ENCODE measurements around the gene PROKR1.
"Not testable (repeated sequence)": the region's sequence is repeated elsewhere in the genome, so short reads cannot be mapped to it uniquely, and the experiment has no call there.

The PROKR1 gene

DNA sequence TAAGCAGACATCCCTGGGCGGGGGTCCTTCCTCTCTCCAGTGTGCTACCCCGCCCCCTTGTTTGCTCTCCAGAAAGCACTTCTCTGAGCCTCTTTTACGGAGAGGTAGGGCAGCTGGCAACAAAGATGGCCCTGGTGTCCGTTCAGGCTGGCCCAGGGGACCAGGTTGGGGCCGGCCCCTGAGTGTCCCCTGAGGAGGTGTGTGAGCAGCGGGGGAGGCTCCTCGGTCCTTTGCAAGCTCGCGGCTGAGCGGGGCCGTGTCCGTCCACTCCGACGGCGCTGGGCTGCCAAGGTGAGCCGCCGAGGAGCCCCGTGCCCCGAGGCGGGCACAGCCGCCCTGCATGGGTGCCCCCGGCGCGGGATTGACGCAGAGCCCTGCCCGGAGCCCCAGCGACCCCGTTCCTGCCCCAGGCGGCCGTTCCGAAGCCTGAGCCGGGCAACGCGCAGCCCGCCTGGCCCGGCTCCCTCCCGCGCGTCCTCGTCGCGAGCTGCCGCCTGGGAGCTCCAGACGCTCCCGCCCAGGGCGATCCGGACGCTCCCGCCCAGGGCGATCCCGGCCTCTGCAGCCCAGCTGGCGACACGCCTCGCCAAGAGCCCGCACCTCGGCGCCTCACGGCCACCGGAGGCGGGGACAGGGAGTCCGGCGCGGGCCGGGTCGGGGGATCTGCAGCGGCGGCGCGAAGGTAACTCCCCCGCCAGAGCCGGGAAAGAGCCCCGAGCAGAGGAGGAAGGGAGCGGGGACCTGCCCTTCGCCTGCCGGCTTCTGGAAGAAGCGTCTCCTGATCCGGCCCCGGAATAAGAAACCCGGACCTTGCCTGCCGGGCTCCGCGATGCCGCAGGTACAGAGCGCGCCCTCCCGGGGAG is at the start of gene PROKR1:
TSS of gene PROKR1 (plus strand) at position 569 of the 863 bp plus-strand sequence. CDS start 2,243 bp downstream, outside the sequence.
- DNase-seq (ENCODE audit: low spot score), result no peak

DNA sequence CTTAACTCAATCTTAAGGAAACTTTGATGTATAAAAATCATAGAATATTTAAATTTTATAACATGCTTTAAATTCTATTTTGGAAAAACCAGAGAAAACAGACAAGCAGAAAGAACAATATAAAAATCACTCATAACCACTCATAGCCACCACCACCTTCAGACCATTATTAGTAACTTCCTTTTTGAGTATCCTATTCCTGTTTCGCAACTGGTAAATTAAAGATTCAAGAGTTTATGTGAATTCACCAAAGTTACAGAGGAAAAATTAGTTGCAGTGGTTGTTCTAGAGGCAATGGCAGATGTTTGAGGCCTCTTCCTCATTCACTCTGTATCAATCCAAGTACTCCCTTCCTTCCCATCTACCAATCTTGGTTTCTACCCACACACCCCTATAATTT is 49.3 kb upstream of the PROKR1 start:
- no peak for DNase-seq (ENCODE audit: low spot score)

DNA sequence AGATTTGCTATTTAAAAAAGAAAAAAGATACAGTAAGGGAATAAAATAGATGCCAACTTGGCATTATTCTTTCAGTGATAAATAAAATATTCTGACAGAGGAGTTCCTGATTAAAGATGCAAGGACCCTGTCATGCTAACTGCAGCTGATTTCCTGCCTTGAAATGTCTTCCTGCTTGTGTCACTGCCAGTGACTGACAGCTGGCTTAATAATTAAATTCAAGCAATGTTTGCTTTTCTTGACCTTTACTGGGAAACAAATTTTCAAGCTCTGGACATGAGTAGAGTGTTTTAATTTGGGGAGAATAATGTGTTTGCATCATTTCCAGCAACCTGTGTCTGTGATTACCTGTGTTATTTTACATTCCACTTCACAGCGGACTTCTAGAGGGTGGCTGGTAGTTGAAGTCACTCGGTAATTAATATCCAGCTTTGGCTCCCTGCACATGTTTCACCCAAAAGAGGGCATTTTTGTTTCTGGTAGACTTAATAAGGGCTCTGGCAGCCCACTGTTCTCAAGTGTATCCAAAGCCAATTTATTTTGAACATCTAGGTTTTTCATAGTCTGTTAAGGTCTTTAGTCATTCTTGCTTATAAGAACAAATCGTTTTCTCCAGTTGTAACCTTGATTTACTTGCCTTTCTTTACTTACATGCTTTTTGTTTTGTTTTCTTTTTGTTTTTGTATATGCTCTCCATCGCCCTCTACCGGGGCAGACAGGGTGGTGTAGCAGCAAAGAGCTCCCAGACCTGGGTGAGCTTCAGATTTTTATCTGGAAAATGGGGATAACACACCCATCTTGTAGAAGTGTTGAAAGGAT is 48.5 kb upstream of the PROKR1 start:
- peak; percentile 73 for DNase-seq (ENCODE audit: low spot score)

- DNase-seq (ENCODE audit: low spot score), result not testable (repeated sequence)
These were observed 47.9 kb upstream of the PROKR1 start for GRCh38 chr2:68595493-68595785.

- DNase-seq (ENCODE audit: low spot score), result not testable (repeated sequence)
These were observed 42.9 kb upstream of the PROKR1 start for GRCh38 chr2:68600495-68600894.

DNA sequence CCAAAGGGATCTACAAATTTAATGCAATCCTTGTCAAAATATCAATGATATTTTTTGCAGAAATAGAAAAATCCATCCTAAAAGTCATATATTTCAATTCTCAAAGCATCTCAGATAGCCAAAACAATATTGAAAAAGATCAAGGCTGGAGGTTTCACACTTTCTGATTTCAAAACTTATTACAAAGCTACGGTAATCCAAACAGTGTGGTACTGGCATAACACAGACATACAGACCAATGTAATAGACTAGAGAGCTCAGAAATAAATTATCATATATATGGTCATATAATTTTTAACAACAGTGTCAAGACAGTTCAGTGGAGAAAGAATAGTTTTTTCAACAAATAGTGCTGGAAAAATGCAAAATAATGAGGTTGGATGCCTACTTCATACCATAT is 40.3 kb upstream of the PROKR1 start:
- DNase-seq (ENCODE audit: low spot score), result no peak

DNA sequence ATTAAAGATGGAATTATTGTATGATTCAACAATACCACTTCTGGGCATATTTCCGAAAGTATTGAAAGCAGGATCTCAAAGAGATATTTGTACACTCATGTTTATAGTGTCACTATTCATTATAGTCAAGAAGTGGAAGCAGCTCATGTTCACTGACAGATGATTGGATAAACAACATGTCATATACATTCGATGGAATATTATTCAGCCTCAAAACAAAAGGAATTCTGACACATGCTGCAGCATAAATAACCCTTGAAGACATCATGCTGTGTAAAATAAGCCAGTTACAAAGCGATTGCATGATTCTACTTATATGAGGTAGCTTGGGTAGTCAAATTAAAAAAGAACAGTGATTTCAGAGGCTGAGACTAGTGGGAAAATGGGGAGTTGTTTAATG is 39.3 kb upstream of the PROKR1 start:
- DNase-seq (ENCODE audit: low spot score), result no peak

DNA sequence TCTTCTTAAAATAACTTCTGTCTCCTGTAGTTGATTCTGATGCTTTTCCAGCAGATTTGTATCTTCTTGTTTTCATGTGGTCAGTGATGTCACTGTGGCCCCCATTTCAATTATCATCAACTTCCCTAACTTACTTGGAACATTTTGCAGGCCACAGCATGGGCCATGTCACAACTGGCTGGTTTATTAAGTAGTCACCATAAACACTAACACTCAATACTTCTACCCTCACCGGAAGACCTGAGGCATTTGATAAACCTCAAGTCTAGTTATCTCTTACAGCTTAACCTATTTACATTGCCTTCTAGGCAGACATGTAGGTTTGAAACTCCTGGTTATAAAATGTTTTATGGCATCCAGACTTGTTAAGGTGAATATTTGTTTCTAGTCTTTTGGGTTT is 37.4 kb upstream of the PROKR1 start:
- DNase-seq (ENCODE audit: low spot score), result no peak

- no peak for DNase-seq (ENCODE audit: low spot score)
These were observed 36.6 kb upstream of the PROKR1 start for GRCh38 chr2:68606759-68607158.

- DNase-seq (ENCODE audit: low spot score), result no peak
These were observed 35.5 kb upstream of the PROKR1 start for GRCh38 chr2:68607837-68608236.

DNA sequence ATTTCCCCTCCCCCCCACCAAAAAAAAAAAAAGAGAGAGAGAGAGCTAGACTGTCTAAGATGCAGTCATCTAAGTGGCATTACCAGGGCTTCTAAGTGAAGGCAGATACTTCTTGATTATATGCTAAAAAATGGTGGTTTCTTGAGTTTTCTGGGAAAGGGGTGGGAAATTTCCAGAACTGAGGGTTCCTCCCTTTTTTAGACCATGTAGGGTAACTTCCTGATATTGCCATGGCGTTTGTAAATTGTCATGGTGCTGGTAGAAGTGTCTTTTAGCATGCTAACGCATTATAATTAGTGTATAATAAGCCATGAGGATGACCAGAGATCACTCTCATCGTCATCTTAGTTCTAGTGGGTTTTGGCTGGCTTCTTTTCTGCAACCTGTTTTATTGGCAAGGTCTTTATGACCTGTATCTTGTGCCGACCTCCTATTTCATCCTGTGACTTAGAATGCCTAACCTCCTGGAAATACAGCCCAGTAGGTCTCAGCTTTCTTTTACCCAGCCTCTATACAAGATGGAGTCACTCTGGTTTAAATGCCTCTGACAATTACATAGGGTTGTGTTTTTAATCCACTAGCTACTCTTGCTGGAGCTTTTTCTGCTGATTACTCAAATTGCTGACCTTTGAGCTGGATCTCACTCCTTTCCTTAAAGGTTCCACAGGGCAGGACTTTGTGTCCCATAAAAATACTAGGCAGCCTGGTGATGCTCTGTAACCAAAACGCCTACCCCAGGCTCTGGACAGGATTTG is 30.4 kb upstream of the PROKR1 start:
- DNase-seq (ENCODE audit: low spot score), result no peak

DNA sequence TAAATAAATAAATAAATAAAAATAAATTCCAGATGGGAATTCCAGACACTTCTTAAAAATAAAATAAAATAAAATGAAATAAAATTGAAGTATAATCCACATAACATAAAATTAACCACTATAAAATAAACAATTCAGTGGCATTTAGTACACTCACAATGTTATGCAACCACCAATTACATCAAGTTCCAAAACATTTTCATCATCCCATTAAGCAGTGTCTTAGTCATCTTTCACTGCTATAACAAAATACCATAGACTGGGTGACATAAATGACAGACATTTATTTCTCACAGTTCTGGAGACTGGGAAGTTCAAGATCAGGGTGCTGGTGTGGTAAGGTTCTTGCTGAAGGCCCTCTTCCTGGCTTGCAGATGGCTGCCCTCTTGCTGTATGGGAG is 22.6 kb upstream of the PROKR1 start:
- DNase-seq (ENCODE audit: low spot score), result no peak

DNA sequence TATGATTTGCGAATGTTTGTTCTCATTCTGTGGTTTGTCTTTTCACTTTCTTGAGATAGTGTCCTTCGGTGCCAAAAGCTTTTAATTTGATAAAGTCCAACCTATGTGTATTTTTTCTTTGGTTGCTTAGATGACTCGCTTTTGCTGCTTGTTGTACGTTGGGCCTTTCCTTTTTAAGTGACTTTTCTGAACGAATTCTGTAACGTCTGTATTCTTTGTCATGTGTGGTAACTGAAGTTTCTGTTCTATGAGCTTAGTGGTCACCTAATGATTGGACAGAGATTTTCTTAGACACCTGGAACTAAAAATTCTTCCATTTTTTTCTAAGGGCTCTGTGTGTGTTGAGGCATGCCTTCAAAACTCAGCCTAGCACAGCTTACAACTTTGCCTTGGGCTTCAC is 19.6 kb upstream of the PROKR1 start:
- no peak for DNase-seq (ENCODE audit: low spot score)

DNA sequence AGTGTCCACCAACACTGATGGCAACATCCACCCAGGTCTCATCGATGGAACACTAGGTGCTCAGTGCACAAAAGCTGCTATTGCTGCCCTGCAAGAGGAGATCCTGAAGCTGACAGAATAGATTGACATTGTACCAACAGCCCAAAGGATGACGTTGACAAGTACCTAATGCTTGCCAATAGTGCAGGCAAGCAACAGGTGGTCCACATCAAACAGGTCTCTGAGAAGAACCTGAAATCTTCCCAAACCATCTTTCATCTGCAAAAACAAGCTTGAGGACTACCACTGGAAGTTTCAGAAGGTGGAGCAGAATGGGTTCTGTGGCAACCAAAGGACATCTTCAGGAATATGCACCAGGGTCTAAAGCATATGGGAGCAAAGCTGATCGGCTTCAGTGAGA is 15.8 kb upstream of the PROKR1 start:
- no peak for DNase-seq (ENCODE audit: low spot score)

GRCh38 chr2:68632021-68632420 is 11.4 kb upstream of the PROKR1 start:
- no peak for DNase-seq (ENCODE audit: low spot score)

- no peak for DNase-seq (ENCODE audit: low spot score)
These were observed 6.3 kb upstream of the PROKR1 start for GRCh38 chr2:68637047-68637446.

- DNase-seq (ENCODE audit: low spot score), result no peak
These were observed 601 bp downstream of the PROKR1 start for GRCh38 chr2:68643874-68644485.

DNA sequence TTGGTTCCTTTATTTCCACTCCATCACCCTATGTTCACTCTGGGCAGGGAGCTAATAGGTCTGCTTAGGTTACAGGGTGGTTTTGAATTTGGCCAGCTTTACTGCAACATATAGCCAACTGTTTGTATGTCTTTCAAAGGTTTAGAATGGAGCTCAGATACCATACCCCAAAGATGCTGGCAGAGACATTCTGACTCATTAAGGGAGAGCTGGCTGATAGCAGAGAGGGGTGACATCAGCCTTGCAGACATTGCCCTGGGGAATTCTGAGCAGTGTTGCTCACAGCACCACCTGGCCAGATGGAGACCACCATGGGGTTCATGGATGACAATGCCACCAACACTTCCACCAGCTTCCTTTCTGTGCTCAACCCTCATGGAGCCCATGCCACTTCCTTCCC is 2.1 kb downstream of the PROKR1 start:
- DNase-seq (ENCODE audit: low spot score), result peak; percentile 5

- DNase-seq (ENCODE audit: low spot score), result peak; percentile 6
These were observed 2.9 kb downstream of the PROKR1 start for GRCh38 chr2:68646303-68646702.

GRCh38 chr2:68650645-68651044 is 7.3 kb downstream of the PROKR1 start:
- no peak for DNase-seq (ENCODE audit: low spot score)

GRCh38 chr2:68653034-68653433 is 9.7 kb downstream of the PROKR1 start:
- no peak for DNase-seq (ENCODE audit: low spot score)

- no peak for DNase-seq (ENCODE audit: low spot score)
These were observed 10.2 kb downstream of the PROKR1 start for GRCh38 chr2:68653538-68653982.
